DMS53 (cell line): ENCODE results near the gene CHAT.

Experiments used
- DNase-seq: peaks from one replicate; lab custom pipeline; 2025; lab: John Stamatoyannopoulos, UW

Gene CHAT

GRCh38 chr10:49631975-49632374 is 18.1 kb downstream of the CHAT start:
- no peak for DNase-seq

- DNase-seq, result peak; percentile 71
These were observed 18.8 kb downstream of the CHAT start for GRCh38 chr10:49632406-49633317.

- peak; percentile 48 for DNase-seq
These were observed 19.7 kb downstream of the CHAT start for GRCh38 chr10:49633327-49634068.

- DNase-seq, result no peak
These were observed 20.3 kb downstream of the CHAT start for GRCh38 chr10:49634069-49634660.

GRCh38 chr10:49642311-49642710 is 28.5 kb downstream of the CHAT start:
- no peak for DNase-seq

- DNase-seq, result no peak
These were observed 29.6 kb downstream of the CHAT start for GRCh38 chr10:49643241-49644034.

GRCh38 chr10:49644035-49644646 is 30.3 kb downstream of the CHAT start:
- DNase-seq, result no peak

- DNase-seq, result no peak
These were observed 31.6 kb downstream of the CHAT start for GRCh38 chr10:49645417-49645816.

- DNase-seq, result no peak
These were observed 32.3 kb downstream of the CHAT start for GRCh38 chr10:49645871-49646870.

- no peak for DNase-seq
These were observed 33.7 kb downstream of the CHAT start for GRCh38 chr10:49647554-49647953.

- DNase-seq, result no peak
These were observed 34.4 kb downstream of the CHAT start for GRCh38 chr10:49647985-49648795.

- no peak for DNase-seq
These were observed 35.5 kb downstream of the CHAT start for GRCh38 chr10:49649294-49649693.

- no peak for DNase-seq
These were observed 36.3 kb downstream of the CHAT start for GRCh38 chr10:49649936-49650723.

GRCh38 chr10:49650724-49651034 is 36.8 kb downstream of the CHAT start:
- DNase-seq, result no peak

GRCh38 chr10:49651039-49651835 is 37.4 kb downstream of the CHAT start:
- no peak for DNase-seq

- DNase-seq, result no peak
These were observed 38.1 kb downstream of the CHAT start for GRCh38 chr10:49651917-49652316.

GRCh38 chr10:49652421-49653272 is 38.8 kb downstream of the CHAT start:
- no peak for DNase-seq
